DMS53 treated with DMSO at 0.1 percent for 48 hours (cell line): ENCODE measurements around the gene GNAI2.
"Not testable (repeated sequence)": the region's sequence is repeated elsewhere in the genome, so short reads cannot be mapped to it uniquely, and the experiment has no call there.

Experiments used
- DNase-seq: peaks from one replicate; lab custom pipeline; 2025; ENCODE audit not compliant: unreplicated experiment; lab: John Stamatoyannopoulos, UW

The GNAI2 gene

GRCh38 chr3:50204804-50205412 is 31.1 kb upstream of the GNAI2 start, which contains the start of gene SLC38A3:
SLC38A3 (plus strand) TSS chr3:50205271; CDS start chr3:50214200, 8,929 bp downstream.
- no peak for DNase-seq

- DNase-seq, result no peak
Observed at GRCh38 chr3:50205413-50206276, 30.4 kb upstream of the GNAI2 start.

GRCh38 chr3:50207359-50208042 is 28.5 kb upstream of the GNAI2 start:
- no peak for DNase-seq

- no peak for DNase-seq
Observed at GRCh38 chr3:50208677-50209344, 27.2 kb upstream of the GNAI2 start.

GRCh38 chr3:50210176-50210509 is 25.9 kb upstream of the GNAI2 start:
- DNase-seq, result no peak

- DNase-seq, result peak; percentile 31
Observed at GRCh38 chr3:50210510-50211367, 25.3 kb upstream of the GNAI2 start.

GRCh38 chr3:50211368-50211717 is 24.7 kb upstream of the GNAI2 start:
- not testable (repeated sequence) for DNase-seq

- DNase-seq, result no peak
Observed at GRCh38 chr3:50211930-50212329, 24.1 kb upstream of the GNAI2 start.

GRCh38 chr3:50212502-50212901 is 23.5 kb upstream of the GNAI2 start:
- DNase-seq, result no peak

GRCh38 chr3:50212971-50213370 is 23.0 kb upstream of the GNAI2 start:
- no peak for DNase-seq

- DNase-seq, result no peak
Observed at GRCh38 chr3:50213373-50213772, 22.6 kb upstream of the GNAI2 start.

- no peak for DNase-seq
Observed at GRCh38 chr3:50214824-50215223, 21.2 kb upstream of the GNAI2 start.

- no peak for DNase-seq
Observed at GRCh38 chr3:50215529-50215928, 20.5 kb upstream of the GNAI2 start.

- no peak for DNase-seq
Observed at GRCh38 chr3:50217681-50218080, 18.3 kb upstream of the GNAI2 start.

- DNase-seq, result no peak
Observed at GRCh38 chr3:50218448-50218847, 17.6 kb upstream of the GNAI2 start.

- DNase-seq, result no peak
Observed at GRCh38 chr3:50219285-50219684, 16.7 kb upstream of the GNAI2 start.

GRCh38 chr3:50220109-50220508 is 15.9 kb upstream of the GNAI2 start:
- DNase-seq, result no peak

- no peak for DNase-seq
Observed at GRCh38 chr3:50221051-50221410, 15.0 kb upstream of the GNAI2 start.

GRCh38 chr3:50221411-50222168 is 14.4 kb upstream of the GNAI2 start:
- no peak for DNase-seq

GRCh38 chr3:50222169-50222528 is 13.9 kb upstream of the GNAI2 start:
- no peak for DNase-seq
